GM06990 (cell line): Measurements from ENCODE around the gene VPS41.

Experiments used
- DNase-seq: peaks from one replicate; pipeline ENCODE4 v3.0.0-alpha.2; 2011; ENCODE audit not compliant: insufficient read length; ENCODE audit errors: extremely low read depth
- H3K27me3 ChIP-seq: replicated peaks from 2 replicates; pipeline ENCODE4 v1.6.0; 2011; ENCODE audit warnings: low read length; ENCODE audit not compliant: control insufficient read depth, insufficient read depth
- H3K36me3 ChIP-seq: 2 replicates; pipeline ENCODE4 v1.5.1; 2011; ENCODE audit warnings: low read length; ENCODE audit not compliant: control insufficient read depth, insufficient read depth
- H3K4me3 ChIP-seq: replicated peaks from 2 replicates; pipeline ENCODE4 v1.5.1; 2011; ENCODE audit warnings: low read depth, mild to moderate bottlenecking, control low read depth, low read length
- CTCF ChIP-seq: IDR thresholded peaks from 2 replicates; pipeline ENCODE4 v1.5.1; 2011; ENCODE audit warnings: low read length, control low read depth, mild to moderate bottlenecking, inconsistent platforms; ENCODE audit not compliant: insufficient read depth, poor library complexity, severe bottlenecking

Gene VPS41

GRCh38 chr7:38825721-38826440, 83.1 kb downstream of the VPS41 start:
- no peak overlapping the region for H3K4me3 ChIP-seq
- no peak for TF ChIP-seq CTCF
- H3K27me3 ChIP-seq, result no peaks in the 10 kb centered on the region
- no peak for DNase-seq
- H3K36me3 ChIP-seq, result no peaks in the 10 kb centered on the region; the same call in 1 of the 2 replicates

GRCh38 chr7:38824948-38825347, 84.0 kb downstream of the VPS41 start:
- no peak overlapping the region for H3K4me3 ChIP-seq
- no peak for TF ChIP-seq CTCF
- no peaks in the 10 kb centered on the region; the same call in none of the 2 replicates for H3K36me3 ChIP-seq
- no peak for DNase-seq
- H3K27me3 ChIP-seq, result no peaks in the 10 kb centered on the region

- TF ChIP-seq CTCF, result no peak
- no peak for DNase-seq
- Histone ChIP-seq H3K36me3 (peaks cover 1% of the 10 kb centered on the region), H3K4me3 (no peak overlapping the region), H3K27me3 (no peaks in the 10 kb centered on the region)
Measured at GRCh38 chr7:38822549-38822948, 86.4 kb downstream of the VPS41 start.

GRCh38 chr7:38820571-38820970, 88.4 kb downstream of the VPS41 start:
- no peaks in the 10 kb centered on the region for H3K27me3 ChIP-seq
- H3K36me3 ChIP-seq, result peaks cover 1% of the 10 kb centered on the region
- DNase-seq, result no peak
- H3K4me3 ChIP-seq, result no peak overlapping the region
- no peak for TF ChIP-seq CTCF

GRCh38 chr7:38819463-38819862, 89.5 kb downstream of the VPS41 start:
- H3K36me3 ChIP-seq, result peaks cover 1% of the 10 kb centered on the region
- TF ChIP-seq CTCF, result no peak
- no peaks in the 10 kb centered on the region for H3K27me3 ChIP-seq
- no peak overlapping the region for H3K4me3 ChIP-seq
- DNase-seq, result no peak

GRCh38 chr7:38817526-38817925, 91.5 kb downstream of the VPS41 start:
- DNase-seq, result no peak
- no peak overlapping the region for H3K4me3 ChIP-seq
- TF ChIP-seq CTCF, result no peak
- no peaks in the 10 kb centered on the region for H3K27me3 ChIP-seq
- peaks cover 1% of the 10 kb centered on the region; the same call in 1 of the 2 replicates for H3K36me3 ChIP-seq
